ENCODE measurements around the gene TRAF2.
"Not testable (repeated sequence)": the region's sequence is repeated elsewhere in the genome, so short reads cannot be mapped to it uniquely, and the experiment has no call there.

The TRAF2 gene

GRCh38 chr9:136881691-136882108 lies 4.6 kb upstream of the TRAF2 start:
- peak in 1 of 3 donors; percentile 41 for DNase-seq (ENCODE audit: low read depth in 3 of 3, low spot score in 1 of 3)

GRCh38 chr9:136882109-136882946 lies 4.0 kb upstream of the TRAF2 start:
- peak; percentile 80 to 88 (median 86) for DNase-seq (ENCODE audit: low read depth in 3 of 3, low spot score in 1 of 3)

GRCh38 chr9:136882947-136883283 lies 3.4 kb upstream of the TRAF2 start:
- not testable (repeated sequence) for DNase-seq (ENCODE audit: low read depth in 3 of 3, low spot score in 1 of 3)

GRCh38 chr9:136883670-136884069 lies 2.6 kb upstream of the TRAF2 start:
- not testable (repeated sequence) for DNase-seq (ENCODE audit: low read depth in 3 of 3, low spot score in 1 of 3)

- DNase-seq (ENCODE audit: low read depth in 3 of 3, low spot score in 1 of 3) = peak in 1 of 3 donors; percentile 36
Measured at GRCh38 chr9:136886610-136887597, 588 bp downstream of the TRAF2 start.

GRCh38 chr9:136888454-136888853 lies 2.1 kb downstream of the TRAF2 start:
- DNase-seq (ENCODE audit: low read depth in 3 of 3, low spot score in 1 of 3) = no peak

- no peak for DNase-seq (ENCODE audit: low read depth in 3 of 3, low spot score in 1 of 3)
Measured at GRCh38 chr9:136889858-136890257, 3.5 kb downstream of the TRAF2 start.

GRCh38 chr9:136890661-136891060 lies 4.3 kb downstream of the TRAF2 start:
- DNase-seq (ENCODE audit: low read depth in 3 of 3, low spot score in 1 of 3) = no peak

GRCh38 chr9:136896027-136896426 lies 9.7 kb downstream of the TRAF2 start:
- DNase-seq (ENCODE audit: low read depth in 3 of 3, low spot score in 1 of 3) = no peak

- no peak for DNase-seq (ENCODE audit: low read depth in 3 of 3, low spot score in 1 of 3)
Measured at GRCh38 chr9:136898483-136899100, 12.3 kb downstream of the TRAF2 start.

GRCh38 chr9:136899196-136899595 lies 12.9 kb downstream of the TRAF2 start:
- no peak for DNase-seq (ENCODE audit: low read depth in 3 of 3, low spot score in 1 of 3)

GRCh38 chr9:136900556-136900955 lies 14.2 kb downstream of the TRAF2 start:
- no peak for DNase-seq (ENCODE audit: low read depth in 3 of 3, low spot score in 1 of 3)

- no peak for DNase-seq (ENCODE audit: low read depth in 3 of 3, low spot score in 1 of 3)
Measured at GRCh38 chr9:136900988-136901515, 14.7 kb downstream of the TRAF2 start.

- peak in 2 of 3 donors; percentile 42 to 64 for DNase-seq (ENCODE audit: low read depth in 3 of 3, low spot score in 1 of 3)
Measured at GRCh38 chr9:136901516-136902258, 15.4 kb downstream of the TRAF2 start.

- peak; percentile 71 to 78 (median 74) for DNase-seq (ENCODE audit: low read depth in 3 of 3, low spot score in 1 of 3)
Measured at GRCh38 chr9:136902259-136902821, 16.0 kb downstream of the TRAF2 start.

GRCh38 chr9:136903041-136903554 lies 16.8 kb downstream of the TRAF2 start:
- no peak for DNase-seq (ENCODE audit: low read depth in 3 of 3, low spot score in 1 of 3)

- no peak for DNase-seq (ENCODE audit: low read depth in 3 of 3, low spot score in 1 of 3)
Measured at GRCh38 chr9:136906266-136906665, 19.9 kb downstream of the TRAF2 start.

GRCh38 chr9:136907011-136907914 lies 20.9 kb downstream of the TRAF2 start:
- DNase-seq (ENCODE audit: low read depth in 3 of 3, low spot score in 1 of 3) = no peak
